HUES64 (cell line): ENCODE measurements around the gene KRT33B.
"Not testable (repeated sequence)": the region's sequence is repeated elsewhere in the genome, so short reads cannot be mapped to it uniquely, and the experiment has no call there.

Source experiments
- H3K27ac ChIP-seq: 2 replicates; pipeline ENCODE4 v1.7.0; 2013; ENCODE audit warnings: low read depth, low read length, inconsistent platforms
- H3K27me3 ChIP-seq: 2 replicates; pipeline ENCODE4 v1.6.1; 2013; ENCODE audit warnings: mild to moderate bottlenecking, low read length; ENCODE audit not compliant: insufficient read depth
- H3K36me3 ChIP-seq: 2 replicates; pipeline ENCODE4 v1.6.1; 2013; ENCODE audit warnings: mild to moderate bottlenecking, low read length; ENCODE audit not compliant: insufficient read depth
- H3K4me1 ChIP-seq: 2 replicates; pipeline ENCODE4 v1.6.1; 2013; ENCODE audit warnings: mild to moderate bottlenecking, low read length, moderate library complexity; ENCODE audit not compliant: insufficient read depth
- H3K4me3 ChIP-seq: 2 replicates; pipeline ENCODE4 v1.5.1; 2013; ENCODE audit warnings: mild to moderate bottlenecking, low read length, moderate library complexity
- H3K9ac ChIP-seq: 2 replicates; pipeline ENCODE4 v1.6.1; 2013; ENCODE audit warnings: mild to moderate bottlenecking, low read depth, low read length
- H3K9me3 ChIP-seq: 2 replicates; pipeline ENCODE4 v1.6.1; 2013; ENCODE audit warnings: low read depth, low read length; ENCODE audit not compliant: insufficient read depth
- WGBS: fragments of 150-250, 120-280 bp; methylation state at CpG from one replicate; pipeline ENCODE4 v1.1.7; 2013; ENCODE audit warnings: missing lambda C conversion rate; 5-methylcytosine and 5-hydroxymethylcytosine counted together

The KRT33B gene

DNA sequence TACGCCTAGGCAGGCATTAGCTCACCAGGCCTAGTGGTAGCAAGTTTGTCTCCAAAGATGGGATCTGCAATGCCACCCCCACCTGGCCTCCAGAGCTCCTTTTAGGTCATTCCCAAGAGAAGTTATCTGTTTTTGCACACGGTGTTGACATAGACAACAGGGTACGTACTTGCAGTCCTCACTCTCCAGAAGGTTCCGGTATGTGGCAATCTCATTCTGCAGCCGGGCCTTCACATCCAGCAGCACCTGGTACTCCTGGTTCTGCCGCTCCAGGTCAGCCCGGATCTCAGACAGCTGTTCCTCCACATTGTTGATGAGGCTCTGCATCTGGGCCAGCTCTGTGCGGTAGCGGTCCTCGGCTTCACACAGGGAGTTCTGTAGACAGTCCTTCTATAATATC is 37.6 kb upstream of the KRT33B start:
- H3K27ac ChIP-seq, result no peak overlapping the region
- 0 out of 2 replicates have a peak, but pooled peaks cover 7% of the 10 kb centered on the region for H3K4me1 ChIP-seq
- no peaks in the 10 kb centered on the region for H3K9me3 ChIP-seq
- no peaks in the 10 kb centered on the region for H3K36me3 ChIP-seq
- H3K9ac ChIP-seq, result no peak overlapping the region
- H3K27me3 ChIP-seq, result no peaks in the 10 kb centered on the region
- no peak overlapping the region for H3K4me3 ChIP-seq
- 95% methylated on average over 10 of the region's 10 CpGs for WGBS

GRCh38 chr17:41406205-41406604 is 36.6 kb upstream of the KRT33B start:
- H3K36me3 ChIP-seq, result no peaks in the 10 kb centered on the region
- H3K4me3 ChIP-seq, result no peak overlapping the region
- no peaks in the 10 kb centered on the region for H3K27me3 ChIP-seq
- no peaks in the 10 kb centered on the region for H3K4me1 ChIP-seq
- 79% methylated on average over 5 of the region's 5 CpGs for WGBS
- no peaks in the 10 kb centered on the region for H3K9me3 ChIP-seq
- no peak overlapping the region for H3K27ac ChIP-seq
- H3K9ac ChIP-seq, result no peak overlapping the region

- WGBS, result 85% methylated on average over 7 of the region's 7 CpGs
- Histone ChIP-seq H3K9ac (no peak overlapping the region), H3K4me1 (no peaks in the 10 kb centered on the region), H3K9me3 (no peaks in the 10 kb centered on the region), H3K36me3 (no peaks in the 10 kb centered on the region), H3K27me3 (no peaks in the 10 kb centered on the region), H3K27ac (no peak overlapping the region), H3K4me3 (no peak overlapping the region)
Observed at GRCh38 chr17:41404024-41404671, 34.5 kb upstream of the KRT33B start.

GRCh38 chr17:41403404-41404023 is 33.9 kb upstream of the KRT33B start:
- Histone ChIP-seq H3K4me3 (no peak overlapping the region), H3K9ac (no peak overlapping the region), H3K27me3 (no peaks in the 10 kb centered on the region), H3K36me3 (no peaks in the 10 kb centered on the region), H3K27ac (no peak overlapping the region), H3K9me3 (no peaks in the 10 kb centered on the region), H3K4me1 (no peaks in the 10 kb centered on the region)
- WGBS, result 91% methylated on average over 3 of the region's 4 CpGs

- Histone ChIP-seq H3K4me1 (no peaks in the 10 kb centered on the region), H3K27ac (no peak overlapping the region), H3K9ac (no peak overlapping the region), H3K4me3 (no peak overlapping the region), H3K27me3 (no peaks in the 10 kb centered on the region), H3K36me3 (no peaks in the 10 kb centered on the region), H3K9me3 (no peaks in the 10 kb centered on the region)
- WGBS, result 95% methylated on average over 5 of the region's 5 CpGs
Observed at GRCh38 chr17:41402161-41402560, 32.5 kb upstream of the KRT33B start.

DNA sequence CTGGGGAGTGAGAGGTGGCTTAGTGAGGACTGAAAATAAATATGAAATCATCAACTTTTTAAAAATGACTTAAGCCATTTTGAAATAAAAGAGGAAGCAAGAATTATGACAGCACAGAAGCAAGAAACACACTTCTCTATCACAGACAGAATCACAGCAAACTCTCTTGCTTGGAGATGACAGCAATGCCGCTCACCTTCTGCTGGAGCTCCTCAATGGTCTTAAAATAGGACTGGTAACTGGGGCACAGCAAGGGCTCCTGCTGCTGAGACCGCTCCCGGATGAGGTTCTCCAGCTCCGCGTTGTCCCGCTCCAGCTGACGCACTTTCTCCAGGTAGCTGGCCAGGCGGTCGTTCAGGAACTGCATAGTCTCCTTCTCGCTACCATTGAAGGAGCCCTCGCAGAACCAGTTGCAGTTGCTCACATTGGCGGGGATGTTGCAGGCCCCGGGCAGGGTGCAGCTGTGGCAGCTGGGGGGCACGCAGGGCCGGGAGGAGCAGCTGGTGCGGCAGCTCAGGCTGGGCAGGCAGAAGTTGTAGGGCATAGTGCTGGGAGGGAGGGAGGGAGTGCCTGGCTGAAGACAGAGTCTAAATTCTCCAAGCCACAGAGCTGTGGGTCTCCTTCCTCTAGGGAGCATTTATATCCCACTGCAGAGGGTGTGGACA is 27.5 kb upstream of the KRT33B start, which contains the start of gene KRT31:
KRT31 (minus strand) TSS at position 613 of the 665 bp plus-strand sequence; CDS start at position 544, 69 bp downstream.
- no peak within 1 kb of the TSS for H3K9ac ChIP-seq
- no peak within 1 kb of the TSS for H3K4me3 ChIP-seq
- WGBS, result 92% methylated on average over 16 of the region's 16 CpGs

GRCh38 chr17:41396340-41396739 is 26.7 kb upstream of the KRT33B start:
- Histone ChIP-seq H3K4me1 (no peaks in the 10 kb centered on the region), H3K27ac (no peak overlapping the region), H3K9ac (no peak overlapping the region), H3K36me3 (no peaks in the 10 kb centered on the region), H3K4me3 (no peak overlapping the region), H3K9me3 (no peaks in the 10 kb centered on the region), H3K27me3 (no peaks in the 10 kb centered on the region)
- WGBS, result 96% methylated on average over 7 of the region's 7 CpGs

More for the DNA sequence above, 27.5 kb upstream of the KRT33B start, which contains the start of gene KRT31:
- H3K27me3 ChIP-seq, result no peaks in the 10 kb centered on the region
- no peaks in the 10 kb centered on the region for H3K4me1 ChIP-seq
- no peak within 1 kb of the TSS for H3K27ac ChIP-seq
- no peaks in the 10 kb centered on the region for H3K36me3 ChIP-seq
- no peaks in the 10 kb centered on the region for H3K9me3 ChIP-seq

DNA sequence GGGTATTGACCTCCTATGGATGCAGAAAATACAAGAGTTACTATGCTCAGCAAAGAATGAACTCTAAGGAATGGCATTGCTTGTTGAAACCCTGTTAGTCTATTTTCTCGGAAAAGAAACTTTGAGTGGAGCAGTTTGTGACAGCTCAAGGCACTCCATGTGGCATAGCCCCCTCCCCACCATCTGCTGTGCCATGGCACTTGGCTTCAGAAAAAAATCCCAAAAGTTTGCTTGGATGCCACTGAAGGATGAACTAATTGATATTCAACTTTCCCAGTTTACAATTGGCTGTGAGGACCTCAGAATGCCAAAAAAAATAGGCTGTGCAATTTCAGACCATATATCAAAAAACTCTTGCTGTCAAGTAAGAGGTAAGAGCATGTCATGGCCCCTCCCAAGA is 26.0 kb upstream of the KRT33B start:
- Histone ChIP-seq H3K9ac (no peak overlapping the region), H3K4me1 (no peaks in the 10 kb centered on the region), H3K9me3 (no peaks in the 10 kb centered on the region), H3K4me3 (no peak overlapping the region), H3K27ac (no peak overlapping the region), H3K36me3 (no peaks in the 10 kb centered on the region), H3K27me3 (no peaks in the 10 kb centered on the region)
- WGBS, result 86% methylated on average over 1 of the region's 1 CpG

- 94% methylated on average over 9 of the region's 12 CpGs for WGBS
- H3K4me3 ChIP-seq, H3K9me3 ChIP-seq, H3K27ac ChIP-seq, H3K27me3 ChIP-seq, H3K9ac ChIP-seq, H3K36me3 ChIP-seq, H3K4me1 ChIP-seq: not testable (repeated sequence)
Observed at GRCh38 chr17:41395044-41395443, 25.4 kb upstream of the KRT33B start.

DNA sequence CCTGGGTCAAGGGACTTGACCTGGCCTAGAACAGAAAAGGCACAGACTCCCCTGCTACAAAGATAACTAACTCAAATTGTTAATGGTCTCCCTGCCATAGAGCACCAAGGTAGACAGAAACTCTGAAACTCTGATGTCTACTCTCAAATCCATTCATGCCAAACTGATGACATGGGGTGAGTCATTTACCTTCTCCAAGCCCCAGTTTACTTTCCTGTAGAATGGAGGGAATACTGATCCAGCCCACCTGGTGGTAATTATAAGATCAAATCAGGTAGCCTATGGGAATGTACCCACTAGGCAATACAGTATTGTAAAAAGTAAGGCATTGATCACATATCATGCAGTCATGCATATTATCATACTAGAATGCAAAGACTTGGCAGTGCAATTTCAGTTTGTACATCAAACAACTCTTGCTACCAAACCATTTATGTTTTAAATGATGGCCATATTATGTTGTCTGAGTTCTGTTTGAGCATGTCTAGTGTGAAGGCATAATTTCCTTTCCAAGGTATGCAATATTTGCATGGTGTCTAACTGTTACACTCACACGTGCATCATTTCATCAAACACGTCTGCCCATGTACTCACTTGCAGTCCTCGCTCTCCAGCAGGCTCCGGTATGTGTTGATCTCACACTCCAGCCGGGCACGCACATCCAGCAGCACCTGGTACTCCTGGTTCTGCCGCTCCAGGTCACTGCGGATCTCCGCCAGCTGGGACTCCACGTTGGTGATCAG is 24.8 kb upstream of the KRT33B start:
- Histone ChIP-seq H3K9me3 (no peaks in the 10 kb centered on the region), H3K27ac (no peak overlapping the region), H3K36me3 (no peaks in the 10 kb centered on the region), H3K27me3 (no peaks in the 10 kb centered on the region), H3K4me1 (no peaks in the 10 kb centered on the region), H3K4me3 (no peak overlapping the region), H3K9ac (no peak overlapping the region)
- 95% methylated on average over 10 of the region's 10 CpGs for WGBS

- Histone ChIP-seq H3K4me3 (no peak overlapping the region), H3K9me3 (no peaks in the 10 kb centered on the region), H3K27ac (no peak overlapping the region), H3K27me3 (no peaks in the 10 kb centered on the region), H3K4me1 (no peaks in the 10 kb centered on the region), H3K9ac (no peak overlapping the region), H3K36me3 (no peaks in the 10 kb centered on the region)
- 94% methylated on average over 10 of the region's 10 CpGs for WGBS
Observed at GRCh38 chr17:41393826-41394225, 24.2 kb upstream of the KRT33B start.
